ENCODE results near the gene PCBP4.

The PCBP4 gene

GRCh38 chr3:51943451-51944391 is 23.5 kb downstream of the PCBP4 start:
- peak overlapping the region in 1 of 2 donors; percentile 100 for H3K9ac ChIP-seq (ENCODE audit: low read length in 2 of 2)
- H3K4me1 ChIP-seq (ENCODE audit: control insufficient read depth, insufficient read depth, low read length): peaks cover 26% of the 10 kb centered on the region
- H3K9me3 ChIP-seq (ENCODE audit: control insufficient read depth in 2 of 2, low read length in 2 of 2): no peaks in the 10 kb centered on the region
- H3K27ac ChIP-seq (ENCODE audit: low read length): peak overlapping the region; percentile 96
- H3K36me3 ChIP-seq (ENCODE audit: control insufficient read depth in 2 of 2, insufficient read depth in 2 of 2, low read length in 2 of 2): peaks cover 11 to 14% of the 10 kb centered on the region in 2 donors
- no peaks in the 10 kb centered on the region for H3K27me3 ChIP-seq (ENCODE audit: control insufficient read depth in 1 of 2, insufficient read depth in 2 of 2, low read length in 2 of 2)
- H3K4me3 ChIP-seq (ENCODE audit: low read length in 2 of 2): peak overlapping the region; percentile 86 to 87

- Histone ChIP-seq H3K9ac (ENCODE audit: low read length in 2 of 2) (peak overlapping the region; percentile 98 to 100), H3K9me3 (ENCODE audit: control insufficient read depth in 2 of 2, low read length in 2 of 2) (no peaks in the 10 kb centered on the region), H3K27me3 (ENCODE audit: control insufficient read depth in 1 of 2, insufficient read depth in 2 of 2, low read length in 2 of 2) (no peaks in the 10 kb centered on the region), H3K36me3 (ENCODE audit: control insufficient read depth in 2 of 2, insufficient read depth in 2 of 2, low read length in 2 of 2) (peaks cover 7 to 13% of the 10 kb centered on the region in 2 donors), H3K4me1 (ENCODE audit: control insufficient read depth, insufficient read depth, low read length) (peaks cover 26% of the 10 kb centered on the region), H3K4me3 (ENCODE audit: low read length in 2 of 2) (peak overlapping the region; percentile 86 to 87), H3K27ac (ENCODE audit: low read length) (peak overlapping the region; percentile 96)
These were observed 24.4 kb downstream of the PCBP4 start for GRCh38 chr3:51942603-51943450.

- Histone ChIP-seq H3K4me3 (ENCODE audit: low read length in 2 of 2) (peak within 1 kb of the TSS; percentile 86 to 87), H3K27ac (ENCODE audit: low read length) (peak within 1 kb of the TSS; percentile 96), H3K36me3 (ENCODE audit: control insufficient read depth in 2 of 2, insufficient read depth in 2 of 2, low read length in 2 of 2) (peaks cover 8 to 17% of the 10 kb centered on the region in 2 donors), H3K9ac (ENCODE audit: low read length in 2 of 2) (peak within 1 kb of the TSS; percentile 98 to 100), H3K4me1 (ENCODE audit: control insufficient read depth, insufficient read depth, low read length) (peaks cover 26% of the 10 kb centered on the region), H3K9me3 (ENCODE audit: control insufficient read depth in 2 of 2, low read length in 2 of 2) (no peaks in the 10 kb centered on the region), H3K27me3 (ENCODE audit: control insufficient read depth in 1 of 2, insufficient read depth in 2 of 2, low read length in 2 of 2) (no peaks in the 10 kb centered on the region)
These were observed 25.3 kb downstream of the PCBP4 start, which contains the start of the genes PARP3 and RRP9 for GRCh38 chr3:51941798-51942602. Gene PARP3, plus strand, starts transcription at chr3:51942363. Its CDS starts 993 bp downstream, at chr3:51943356. Gene RRP9, minus strand, starts transcription at chr3:51941904. Its CDS starts 37 bp downstream, at chr3:51941867.

DNA sequence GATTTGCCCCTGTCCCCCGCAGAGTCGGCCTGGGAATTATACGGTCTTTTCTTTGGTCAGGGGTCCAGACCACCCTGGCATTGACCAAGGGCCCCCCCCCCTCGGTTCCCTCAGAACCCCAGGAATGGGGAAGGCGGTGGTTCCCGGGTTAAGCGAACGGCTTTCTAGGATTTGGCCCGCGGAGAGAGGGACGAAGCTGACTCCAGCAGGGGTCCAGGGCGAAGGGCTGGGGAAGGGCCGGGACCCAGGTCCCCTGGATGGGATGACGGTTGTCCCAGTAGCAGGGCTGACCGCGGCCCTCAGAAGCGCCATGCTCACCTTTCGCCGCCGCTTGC is 25.8 kb downstream of the PCBP4 start:
- Histone ChIP-seq H3K4me3 (ENCODE audit: low read length in 2 of 2) (peak overlapping the region; percentile 82 to 86), H3K9me3 (ENCODE audit: control insufficient read depth in 2 of 2, low read length in 2 of 2) (no peaks in the 10 kb centered on the region), H3K36me3 (ENCODE audit: control insufficient read depth in 2 of 2, insufficient read depth in 2 of 2, low read length in 2 of 2) (peaks cover 8 to 23% of the 10 kb centered on the region in 2 donors), H3K4me1 (ENCODE audit: control insufficient read depth, insufficient read depth, low read length) (peaks cover 26% of the 10 kb centered on the region), H3K27ac (ENCODE audit: low read length) (peak overlapping the region; percentile 60), H3K9ac (ENCODE audit: low read length in 2 of 2) (peak overlapping the region; percentile 80 to 82), H3K27me3 (ENCODE audit: control insufficient read depth in 1 of 2, insufficient read depth in 2 of 2, low read length in 2 of 2) (no peaks in the 10 kb centered on the region)

GRCh38 chr3:51940648-51941462 is 26.4 kb downstream of the PCBP4 start:
- Histone ChIP-seq H3K27ac (ENCODE audit: low read length) (peak overlapping the region; percentile 60), H3K4me3 (ENCODE audit: low read length in 2 of 2) (peak overlapping the region; percentile 82 to 86), H3K36me3 (ENCODE audit: control insufficient read depth in 2 of 2, insufficient read depth in 2 of 2, low read length in 2 of 2) (peaks cover 12 to 24% of the 10 kb centered on the region in 2 donors)

DNA sequence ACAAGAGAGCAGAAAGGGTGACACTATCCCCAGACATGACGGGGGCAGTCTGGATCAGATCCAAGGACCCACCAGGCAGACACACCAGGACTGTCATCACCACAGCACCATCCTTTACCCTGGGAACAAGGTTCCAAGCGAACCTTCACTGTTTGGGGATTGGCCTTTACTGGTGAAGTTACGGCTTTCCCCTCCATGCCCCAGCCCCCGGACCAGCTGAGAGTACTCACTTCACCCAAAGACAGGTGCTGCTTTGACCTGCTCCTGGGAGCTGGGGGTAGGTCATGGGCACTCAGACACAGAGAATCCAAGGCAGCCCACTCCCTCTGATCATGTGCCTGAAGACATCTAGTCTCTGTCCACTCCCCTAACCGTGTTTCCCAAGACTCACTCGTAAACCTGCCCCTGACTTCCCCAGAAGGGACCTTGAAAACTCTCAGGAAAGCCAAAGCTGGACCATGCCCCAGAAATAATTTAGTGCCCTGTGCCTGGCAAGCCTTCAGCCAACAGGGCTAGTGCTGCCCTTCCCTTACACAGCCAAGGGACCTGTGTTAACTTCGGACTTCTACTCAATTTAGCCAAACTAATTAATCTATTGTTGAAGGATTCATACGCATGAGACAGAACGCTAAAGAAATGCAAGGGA is 28.4 kb downstream of the PCBP4 start:
- Histone ChIP-seq H3K9ac (ENCODE audit: low read length in 2 of 2) (no peak overlapping the region), H3K4me1 (ENCODE audit: control insufficient read depth, insufficient read depth, low read length) (peaks cover 26% of the 10 kb centered on the region), H3K4me3 (ENCODE audit: low read length in 2 of 2) (no peak overlapping the region), H3K27me3 (ENCODE audit: control insufficient read depth in 1 of 2, insufficient read depth in 2 of 2, low read length in 2 of 2) (no peaks in the 10 kb centered on the region), H3K27ac (ENCODE audit: low read length) (no peak overlapping the region), H3K9me3 (ENCODE audit: control insufficient read depth in 2 of 2, low read length in 2 of 2) (no peaks in the 10 kb centered on the region), H3K36me3 (ENCODE audit: control insufficient read depth in 2 of 2, insufficient read depth in 2 of 2, low read length in 2 of 2) (peaks cover 29 to 40% of the 10 kb centered on the region in 2 donors)

More at GRCh38 chr3:51940648-51941462, 26.4 kb downstream of the PCBP4 start:
- H3K4me1 ChIP-seq (ENCODE audit: control insufficient read depth, insufficient read depth, low read length): peaks cover 26% of the 10 kb centered on the region
- H3K9ac ChIP-seq (ENCODE audit: low read length in 2 of 2): peak overlapping the region; percentile 80 to 82
- no peaks in the 10 kb centered on the region for H3K9me3 ChIP-seq (ENCODE audit: control insufficient read depth in 2 of 2, low read length in 2 of 2)
- no peaks in the 10 kb centered on the region for H3K27me3 ChIP-seq (ENCODE audit: control insufficient read depth in 1 of 2, insufficient read depth in 2 of 2, low read length in 2 of 2)

GRCh38 chr3:51937611-51938450 is 29.4 kb downstream of the PCBP4 start:
- no peak overlapping the region for H3K4me3 ChIP-seq (ENCODE audit: low read length in 2 of 2)
- peaks cover 20% of the 10 kb centered on the region for H3K4me1 ChIP-seq (ENCODE audit: control insufficient read depth, insufficient read depth, low read length)
- H3K36me3 ChIP-seq (ENCODE audit: control insufficient read depth in 2 of 2, insufficient read depth in 2 of 2, low read length in 2 of 2): peaks cover 30 to 46% of the 10 kb centered on the region in 2 donors
- H3K27ac ChIP-seq (ENCODE audit: low read length): no peak overlapping the region
- no peaks in the 10 kb centered on the region for H3K9me3 ChIP-seq (ENCODE audit: control insufficient read depth in 2 of 2, low read length in 2 of 2)
- H3K9ac ChIP-seq (ENCODE audit: low read length in 2 of 2): no peak overlapping the region
- no peaks in the 10 kb centered on the region for H3K27me3 ChIP-seq (ENCODE audit: control insufficient read depth in 1 of 2, insufficient read depth in 2 of 2, low read length in 2 of 2)

- Histone ChIP-seq H3K36me3 (ENCODE audit: control insufficient read depth in 2 of 2, insufficient read depth in 2 of 2, low read length in 2 of 2) (peaks cover 30 to 48% of the 10 kb centered on the region in 2 donors), H3K4me1 (ENCODE audit: control insufficient read depth, insufficient read depth, low read length) (peaks cover 11% of the 10 kb centered on the region), H3K27me3 (ENCODE audit: control insufficient read depth in 1 of 2, insufficient read depth in 2 of 2, low read length in 2 of 2) (no peaks in the 10 kb centered on the region), H3K4me3 (ENCODE audit: low read length in 2 of 2) (no peak overlapping the region), H3K9me3 (ENCODE audit: control insufficient read depth in 2 of 2, low read length in 2 of 2) (no peaks in the 10 kb centered on the region), H3K9ac (ENCODE audit: low read length in 2 of 2) (no peak overlapping the region), H3K27ac (ENCODE audit: low read length) (no peak overlapping the region)
These were observed 30.2 kb downstream of the PCBP4 start for GRCh38 chr3:51937014-51937413.

Measured in stomach smooth muscle (tissue), 2 donors.